CD14-positive monocyte (primary cell): ENCODE data around the gene TRAF3. TPM values are rescaled to one million over a fixed set of nuclear protein-coding genes. Genes with fewer than 3 reads are reported as not detected.

Experiments used
- DNase-seq, 3 donors: peaks; one replicate each; pipeline ENCODE4 v3.0.0-alpha.2; 2011 to 2022
- H2AFZ ChIP-seq: 2 replicates; pipeline ENCODE4 v1.6.0; 2012; ENCODE audit warnings: mild to moderate bottlenecking, low read depth, low read length, inconsistent platforms; ENCODE audit not compliant: insufficient read depth, poor library complexity, severe bottlenecking
- H3K27ac ChIP-seq, 2 donors: 1 replicate in 1 of 2; 2 replicates in 1 of 2; pipeline ENCODE4 v1.5.1; 2012 to 2013; ENCODE audit warnings: low read length in 2 of 2, control low read depth in 1 of 2, inconsistent platforms in 1 of 2, low read depth in 1 of 2, mild to moderate bottlenecking in 1 of 2
- H3K27me3 ChIP-seq, 2 donors: one replicate each; pipeline versions ENCODE4 v1.6.0 to v1.6.1; 2011 to 2013; ENCODE audit warnings: low read length in 2 of 2; ENCODE audit not compliant: control insufficient read depth in 2 of 2, insufficient read depth in 2 of 2
- H3K36me3 ChIP-seq, 2 donors: replicated peaks in 1 of 2; 1 replicate in 1 of 2; 2 replicates in 1 of 2; pipeline versions ENCODE4 v1.5.1 to v1.6.1; 2012 to 2013; ENCODE audit warnings: low read length in 2 of 2, control low read depth in 1 of 2, inconsistent platforms in 1 of 2, mild to moderate bottlenecking in 1 of 2; ENCODE audit not compliant: insufficient read depth in 2 of 2, control insufficient read depth in 1 of 2
- H3K4me1 ChIP-seq, 2 donors: 1 replicate in 1 of 2; 2 replicates in 1 of 2; pipeline versions ENCODE4 v1.5.1 to v1.6.1; 2012 to 2013; ENCODE audit warnings: low read length in 2 of 2, control low read depth in 1 of 2, inconsistent platforms in 1 of 2, mild to moderate bottlenecking in 1 of 2, moderate library complexity in 1 of 2; ENCODE audit not compliant: insufficient read depth in 2 of 2, control insufficient read depth in 1 of 2
- H3K4me2 ChIP-seq: replicated peaks from 2 replicates; pipeline ENCODE3; 2012; ENCODE audit warnings: low read length, moderate library complexity, mild to moderate bottlenecking; ENCODE audit not compliant: poor library complexity, severe bottlenecking; ENCODE audit errors: extremely low read depth
- H3K4me3 ChIP-seq, 3 experiments: fragments of 200-600 bp in 1 of 3; sonication (generic) in 1 of 3; replicated peaks in 1 of 3; 1 replicate in 2 of 3; 2 replicates in 1 of 3; pipeline ENCODE4 v1.5.1; 2011 to 2013; ENCODE audit warnings: low read length in 3 of 3, mild to moderate bottlenecking in 3 of 3, control low read depth in 2 of 3, low read depth in 2 of 3, inconsistent platforms in 1 of 3, moderate library complexity in 1 of 3
- H3K79me2 ChIP-seq: 2 replicates; pipeline ENCODE4 v1.6.0; 2012; ENCODE audit warnings: mild to moderate bottlenecking, control low read depth, inconsistent platforms, low read length, moderate library complexity; ENCODE audit not compliant: insufficient read depth
- H3K9ac ChIP-seq: 2 replicates; pipeline ENCODE4 v1.6.0; 2017; ENCODE audit warnings: low read length, mild to moderate bottlenecking; ENCODE audit not compliant: insufficient read depth, poor library complexity, severe bottlenecking
- H3K9me3 ChIP-seq, 2 donors: replicated peaks in 1 of 2; 1 replicate in 1 of 2; 2 replicates in 1 of 2; pipeline versions ENCODE4 v1.5.1 to v1.6.1; 2012 to 2013; ENCODE audit warnings: low read length in 2 of 2, control low read depth in 1 of 2; ENCODE audit not compliant: control insufficient read depth in 1 of 2, insufficient read depth in 1 of 2
- H4K20me1 ChIP-seq: 2 replicates; pipeline ENCODE4 v1.6.0; 2012; ENCODE audit warnings: mild to moderate bottlenecking, low read length, control low read depth, moderate library complexity; ENCODE audit not compliant: insufficient read depth
- H3K27ac Mint-ChIP-seq, 7 donors: one replicate each; pipeline ENCODE4 v1.8.0; 2020; ENCODE audit warnings: mild to moderate bottlenecking in 7 of 7, mixed read lengths in 7 of 7, moderate library complexity in 6 of 7, inconsistent platforms in 2 of 7
- H3K27me3 Mint-ChIP-seq, 3 donors: one replicate each; pipeline ENCODE4 v1.8.0; 2021 to 2022; ENCODE audit warnings: low read depth in 3 of 3, mild to moderate bottlenecking in 3 of 3, mixed read lengths in 3 of 3, moderate library complexity in 3 of 3, inconsistent platforms in 1 of 3
- H3K36me3 Mint-ChIP-seq, 2 donors: one replicate each; pipeline ENCODE4 v1.8.0; 2020; ENCODE audit warnings: mixed read lengths in 2 of 2, inconsistent platforms in 1 of 2, mild to moderate bottlenecking in 1 of 2
- H3K4me1 Mint-ChIP-seq: one replicate; pipeline ENCODE4 v1.8.0; 2020; ENCODE audit warnings: mild to moderate bottlenecking, mixed read lengths
- H3K4me3 Mint-ChIP-seq, 2 donors: one replicate each; pipeline ENCODE4 v1.8.0; 2020; ENCODE audit warnings: mild to moderate bottlenecking in 2 of 2, mixed read lengths in 2 of 2, moderate library complexity in 1 of 2
- H3K9me3 Mint-ChIP-seq, 7 donors: one replicate each; pipeline ENCODE4 v1.8.0; 2020 to 2022; ENCODE audit warnings: mixed read lengths in 7 of 7, mild to moderate bottlenecking in 6 of 7, moderate library complexity in 6 of 7, inconsistent platforms in 2 of 7
- CTCF ChIP-seq: fragments of 200-600 bp; IDR thresholded peaks from one replicate; pipeline ENCODE4 v1.8.0; 2022; ENCODE audit warnings: antibody characterized with exemption, mild to moderate bottlenecking
- WGBS: methylation state at CpG from one replicate; pipeline ENCODE4 v1.1.5; 2013; ENCODE audit warnings: missing lambda C conversion rate; ENCODE audit not compliant: insufficient coverage; 5-methylcytosine and 5-hydroxymethylcytosine counted together
- intact Hi-C, 2 donors: fragments of 100-400 bp; cut with micrococcal nuclease; formaldehyde crosslinking; loops; one replicate each; pipeline versions ENCODE4 v1.15.0 to v1.15.1; 2023
- polyA plus RNA-seq, 3 donors: library from polyadenylated mRNA; depleted of rRNA in 1 of 3; unstranded in 2 of 3; stranded (reverse) in 1 of 3; fragments of 300-500 nt in 2 of 3; fragments of >200 nt in 1 of 3; fragmentation: Illumina TruSeq in 2 of 3; gene quantifications; 1 replicate in 2 of 3; 2 replicates in 1 of 3; pipeline ENCODE4 v1.2.3, GENCODE V29; 2012 to 2021

TRAF3 gene
- polyA plus RNA-seq, 3 donors = 12.0 to 37.6 (median 17.3) TPM

- Histone ChIP-seq H3K27ac (no peak overlapping the region), H4K20me1 (peaks cover 20% of the 10 kb centered on the region), H3K4me2 (no peak overlapping the region), H3K9me3 (no peaks in the 10 kb centered on the region), H3K4me1 (no peaks in the 10 kb centered on the region), H3K4me3 (no peak overlapping the region), H3K36me3 (peaks cover 75 to 99% of the 10 kb centered on the region in 2 donors), H3K79me2 (no peaks in the 10 kb centered on the region), H3K9ac (no peak overlapping the region), H2AFZ (no peak overlapping the region), H3K27me3 (no peaks in the 10 kb centered on the region)
- H3K4me3 Mint-ChIP-seq = no peak overlapping the region
- H3K27ac Mint-ChIP-seq = peak overlapping the region in 1 of 7 donors; percentile 43
- H3K9me3 Mint-ChIP-seq = no peaks in the 10 kb centered on the region
- TF ChIP-seq CTCF = no peak
- no peaks in the 10 kb centered on the region for H3K4me1 Mint-ChIP-seq
- 98% methylated on average over 6 of the region's 6 CpGs for WGBS
- H3K36me3 Mint-ChIP-seq = peaks cover 36 to 39% of the 10 kb centered on the region in 2 donors
- intact Hi-C loops = no loop called here
- no peak for DNase-seq
- H3K27me3 Mint-ChIP-seq = no peaks in the 10 kb centered on the region
These were observed 101.1 kb downstream of the TRAF3 start for GRCh38 chr14:102878174-102878969.

- no peaks in the 10 kb centered on the region for H3K27me3 ChIP-seq
- peaks cover 20% of the 10 kb centered on the region for H4K20me1 ChIP-seq
- no peak overlapping the region for H3K4me3 ChIP-seq
- TF ChIP-seq CTCF = no peak
- Mint-ChIP-seq H3K4me3 (no peak overlapping the region), H3K4me1 (no peaks in the 10 kb centered on the region), H3K9me3 (no peaks in the 10 kb centered on the region), H3K27me3 (no peaks in the 10 kb centered on the region), H3K27ac (peak overlapping the region in 3 of 7 donors; percentile 2 to 43 (median 6)), H3K36me3 (peaks cover 36 to 40% of the 10 kb centered on the region in 2 donors)
- intact Hi-C loops = no loop called here
- no peaks in the 10 kb centered on the region for H3K79me2 ChIP-seq
- no peak overlapping the region for H3K27ac ChIP-seq
- no peak for DNase-seq
- H3K4me2 ChIP-seq = no peak overlapping the region
- no peaks in the 10 kb centered on the region for H3K9me3 ChIP-seq
- H3K36me3 ChIP-seq = peaks cover 75 to 99% of the 10 kb centered on the region in 2 donors
- WGBS = 97% methylated on average over 4 of the region's 6 CpGs
- no peak overlapping the region for H3K9ac ChIP-seq
- no peak overlapping the region for H2AFZ ChIP-seq
- no peaks in the 10 kb centered on the region for H3K4me1 ChIP-seq
These were observed 101.8 kb downstream of the TRAF3 start for GRCh38 chr14:102878970-102879460.
